ENCODE measurements around the gene PERM1. TPM values are rescaled to one million over a fixed set of nuclear protein-coding genes. Genes with fewer than 3 reads are reported as not detected.

The PERM1 gene
- total RNA-seq, 1 donor from 2014 or later = 170 TPM

DNA sequence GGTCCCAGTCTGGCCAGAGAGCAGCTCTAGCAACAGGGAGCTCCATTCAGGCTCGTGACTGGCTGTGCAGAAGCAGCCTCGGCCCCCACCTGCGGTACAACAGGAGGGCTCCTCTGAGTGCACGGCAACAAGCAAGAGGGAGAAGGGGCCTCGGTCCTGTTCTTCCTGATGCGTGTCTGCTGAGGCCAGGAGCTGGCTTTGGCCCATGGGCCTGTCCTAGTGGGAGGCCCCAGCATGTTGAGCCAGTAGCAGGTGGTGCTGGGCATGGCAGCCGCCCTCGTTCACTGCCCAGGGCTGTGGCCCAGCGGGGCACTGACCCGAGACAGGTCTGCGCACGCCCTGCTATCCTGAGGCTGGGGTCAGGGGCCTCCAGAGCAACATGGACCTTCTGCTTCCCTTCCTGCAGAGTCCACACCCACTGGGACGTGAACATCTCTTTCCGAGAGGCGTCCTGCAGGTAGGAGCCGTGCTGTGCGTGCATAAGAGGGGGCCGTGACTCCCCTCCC is 51.2 kb downstream of the PERM1 start:
- DNase-seq (no peak), ATAC-seq (ENCODE audit: poor library complexity) (no peak)
- intact Hi-C loops (cut with DNase I) = no loop called here

DNA sequence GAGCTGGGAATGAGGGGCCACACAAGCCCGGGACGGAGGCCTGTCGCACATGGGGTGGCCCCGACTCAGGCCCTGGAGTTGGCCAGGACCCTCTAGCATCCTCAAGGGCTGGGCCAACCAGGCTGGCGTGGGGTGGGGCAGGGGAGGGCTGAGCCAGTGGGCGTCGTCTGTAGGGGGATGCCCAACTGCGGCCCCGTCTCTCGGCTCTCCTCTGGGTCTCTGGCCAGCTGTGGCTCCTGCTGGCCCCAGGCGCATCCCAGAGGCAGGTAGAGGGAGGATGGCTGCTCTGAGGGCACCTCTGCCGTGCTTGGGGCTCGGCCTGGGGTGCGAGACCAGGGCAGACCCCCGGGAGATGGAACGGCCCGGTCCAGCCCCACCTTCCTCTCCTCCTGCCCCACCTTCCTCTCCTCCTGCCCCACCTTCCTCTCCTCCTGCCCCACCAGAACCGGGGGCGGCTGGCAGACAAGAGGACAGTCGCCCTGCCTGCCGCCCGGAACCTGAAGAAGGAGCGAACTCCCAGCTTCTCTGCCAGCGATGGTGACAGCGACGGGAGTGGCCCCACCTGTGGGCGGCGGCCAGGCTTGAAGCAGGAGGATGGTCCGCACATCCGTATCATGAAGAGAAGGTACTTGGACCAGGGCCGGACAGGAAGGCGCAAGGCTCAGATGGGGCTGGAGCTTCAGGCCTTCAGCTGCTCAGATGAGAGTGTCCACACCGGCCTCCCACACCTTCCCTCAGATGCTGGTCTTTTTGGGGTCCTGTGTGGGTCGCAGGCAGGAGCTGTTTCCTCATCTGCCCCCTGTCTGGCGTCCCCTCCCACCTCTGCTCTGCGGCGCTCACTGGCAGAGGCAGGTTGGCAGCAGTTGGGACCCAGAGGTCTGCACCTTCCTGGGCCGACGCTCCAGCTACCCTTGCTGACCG is 51.9 kb downstream of the PERM1 start:
- ATAC-seq (ENCODE audit: poor library complexity) = no peak
- DNase-seq = no peak
- intact Hi-C loops (cut with DNase I) = no loop called here

GRCh38 chr1:928825-929661 is 52.9 kb downstream of the PERM1 start:
- DNase-seq (no peak), ATAC-seq (ENCODE audit: poor library complexity) (no peak)
- intact Hi-C loops (cut with DNase I) = no loop called here

- intact Hi-C loops (cut with DNase I) = no loop called here
- DNase-seq (no peak), ATAC-seq (ENCODE audit: poor library complexity) (no peak)
These were observed 54.1 kb downstream of the PERM1 start for GRCh38 chr1:927748-928147.

GRCh38 chr1:927234-927633 is 54.7 kb downstream of the PERM1 start:
- DNase-seq = no peak
- intact Hi-C loops (cut with DNase I) = no loop called here
- ATAC-seq (ENCODE audit: poor library complexity) = no peak

DNA sequence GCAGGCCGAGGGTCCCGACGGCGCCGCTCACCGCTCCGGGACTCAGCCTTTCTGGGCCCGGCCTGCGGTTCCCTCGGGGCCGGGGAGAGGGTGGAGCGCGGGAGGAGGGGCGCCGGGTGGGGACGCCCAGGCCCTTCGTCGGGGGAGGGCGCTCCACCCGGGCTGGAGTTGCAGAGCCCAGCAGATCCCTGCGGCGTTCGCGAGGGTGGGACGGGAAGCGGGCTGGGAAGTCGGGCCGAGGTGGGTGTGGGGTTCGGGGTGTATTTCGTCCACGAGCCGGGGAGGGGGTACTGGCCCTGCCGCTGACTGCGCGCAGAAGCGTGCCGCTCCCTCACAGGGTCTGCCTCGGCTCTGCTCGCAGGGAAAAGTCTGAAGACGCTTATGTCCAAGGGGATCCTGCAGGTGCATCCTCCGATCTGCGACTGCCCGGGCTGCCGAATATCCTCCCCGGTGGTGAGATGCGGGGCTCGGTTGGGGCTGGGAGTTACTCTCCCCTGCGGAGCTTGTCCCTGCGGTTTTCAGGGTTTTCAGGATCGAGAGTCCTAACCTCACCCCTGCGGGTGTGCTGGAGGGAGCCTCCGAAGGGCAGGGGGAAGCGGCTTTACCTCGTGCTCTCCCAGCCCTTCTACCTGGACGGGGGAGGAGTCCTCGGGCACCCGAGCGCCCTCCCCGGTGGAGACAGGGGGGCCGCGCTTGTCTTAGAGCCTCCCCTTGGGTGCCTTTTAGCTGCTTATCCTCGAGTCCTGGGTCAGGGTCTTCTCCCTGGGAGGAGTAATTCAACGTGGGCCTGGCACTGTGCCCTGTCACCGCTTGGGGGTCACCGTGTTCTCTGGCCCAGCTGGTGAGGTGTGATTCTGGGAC is 56.1 kb downstream of the PERM1 start:
- DNase-seq (no peak), ATAC-seq (ENCODE audit: poor library complexity) (no peak)
- intact Hi-C loops (cut with DNase I) = no loop called here

Other genes with a start within 250 kb of the PERM1 start
- 1.5 TPM for gene SAMD11, start 58.2 kb downstream of the PERM1 start, total RNA-seq
- 42.8 TPM for gene NOC2L, start 22.8 kb downstream of the PERM1 start, total RNA-seq
- 5.6 TPM for gene KLHL17, start 21.5 kb downstream of the PERM1 start, total RNA-seq
- not detected for gene PLEKHN1, start 15.6 kb downstream of the PERM1 start, total RNA-seq
- 27.4 TPM for gene HES4, start 18.0 kb upstream of the PERM1 start, total RNA-seq
- gene ISG15, start 31.4 kb upstream of the PERM1 start, total RNA-seq = 13.3 TPM
- 12.8 TPM for gene AGRN, start 38.0 kb upstream of the PERM1 start, total RNA-seq
- not detected for gene RNF223, start 92.2 kb upstream of the PERM1 start, total RNA-seq
- 2.4 TPM for gene C1orf159, start 134.0 kb upstream of the PERM1 start, total RNA-seq
- 0.22 TPM for gene TTLL10, start 191.8 kb upstream of the PERM1 start, total RNA-seq
- gene TNFRSF18, start 224.5 kb upstream of the PERM1 start, total RNA-seq = 0.32 TPM
- 2.1 TPM for gene TNFRSF4, start 232.1 kb upstream of the PERM1 start, total RNA-seq
- gene SDF4, start 249.9 kb upstream of the PERM1 start, total RNA-seq = 110 TPM